Measurements from ENCODE around the gene ATP7A.
"Not testable (repeated sequence)": the region's sequence is repeated elsewhere in the genome, so short reads cannot be mapped to it uniquely, and the experiment has no call there.

The ATP7A gene

GRCh38 chrX:78081413-78081812, 170.9 kb downstream of the ATP7A start:
- H3K9me3 Mint-ChIP-seq; H3K27ac Mint-ChIP-seq; H3K4me1 Mint-ChIP-seq (ENCODE audit: low read depth); DNase-seq (ENCODE audit: low spot score); H3K36me3 Mint-ChIP-seq (ENCODE audit: low read depth); H3K4me3 Mint-ChIP-seq; H3K27me3 Mint-ChIP-seq (ENCODE audit: low read depth): not testable (repeated sequence)

- H3K27ac Mint-ChIP-seq = no peak overlapping the region
- peaks cover 5% of the 10 kb centered on the region for H3K4me1 Mint-ChIP-seq (ENCODE audit: low read depth)
- no peak for DNase-seq (ENCODE audit: low spot score)
- no peaks in the 10 kb centered on the region for H3K36me3 Mint-ChIP-seq (ENCODE audit: low read depth)
- peaks cover 9% of the 10 kb centered on the region for H3K27me3 Mint-ChIP-seq (ENCODE audit: low read depth)
- no peak overlapping the region for H3K4me3 Mint-ChIP-seq
- H3K9me3 Mint-ChIP-seq = no peaks in the 10 kb centered on the region
Observed at GRCh38 chrX:78092296-78092695, 181.8 kb downstream of the ATP7A start.

DNA sequence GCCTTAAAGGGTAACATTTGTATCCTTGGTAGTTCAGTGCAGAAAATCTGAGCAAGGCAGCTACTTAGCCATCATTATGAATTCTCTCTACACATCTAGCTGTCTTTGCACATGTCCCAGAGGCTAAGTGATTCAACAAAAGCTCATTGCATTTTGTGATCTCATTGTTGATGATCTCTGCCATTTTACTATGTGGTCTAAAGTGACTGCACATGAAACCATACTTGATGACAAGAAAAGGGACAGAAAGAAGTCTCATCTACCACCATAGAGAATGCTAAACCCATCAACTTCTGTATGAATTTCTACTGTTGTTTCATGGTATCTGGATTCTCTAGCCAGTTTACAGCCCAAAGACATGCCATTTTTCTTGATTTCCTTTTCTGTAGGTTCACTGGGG, 187.6 kb downstream of the ATP7A start:
- Mint-ChIP-seq H3K9me3 (peaks cover 9% of the 10 kb centered on the region), H3K36me3 (ENCODE audit: low read depth) (peaks cover 5% of the 10 kb centered on the region), H3K27ac (no peak overlapping the region), H3K4me1 (ENCODE audit: low read depth) (peaks cover 10% of the 10 kb centered on the region), H3K27me3 (ENCODE audit: low read depth) (no peaks in the 10 kb centered on the region), H3K4me3 (no peak overlapping the region)
- DNase-seq (ENCODE audit: low spot score) = no peak

Measured in T-helper 2 cell treated with Interferon-gamma antibody and Interleukin-4, amounts not matched to agents 5 μg/mL and 100 μg/mL, for 36 hours (primary cell).